ENCODE measurements around the gene ABL1. TPM values are rescaled to one million over a fixed set of nuclear protein-coding genes. Genes with fewer than 3 reads are reported as not detected.

The ABL1 gene
- polyA plus RNA-seq, 1 experiment = 30.4 TPM

DNA sequence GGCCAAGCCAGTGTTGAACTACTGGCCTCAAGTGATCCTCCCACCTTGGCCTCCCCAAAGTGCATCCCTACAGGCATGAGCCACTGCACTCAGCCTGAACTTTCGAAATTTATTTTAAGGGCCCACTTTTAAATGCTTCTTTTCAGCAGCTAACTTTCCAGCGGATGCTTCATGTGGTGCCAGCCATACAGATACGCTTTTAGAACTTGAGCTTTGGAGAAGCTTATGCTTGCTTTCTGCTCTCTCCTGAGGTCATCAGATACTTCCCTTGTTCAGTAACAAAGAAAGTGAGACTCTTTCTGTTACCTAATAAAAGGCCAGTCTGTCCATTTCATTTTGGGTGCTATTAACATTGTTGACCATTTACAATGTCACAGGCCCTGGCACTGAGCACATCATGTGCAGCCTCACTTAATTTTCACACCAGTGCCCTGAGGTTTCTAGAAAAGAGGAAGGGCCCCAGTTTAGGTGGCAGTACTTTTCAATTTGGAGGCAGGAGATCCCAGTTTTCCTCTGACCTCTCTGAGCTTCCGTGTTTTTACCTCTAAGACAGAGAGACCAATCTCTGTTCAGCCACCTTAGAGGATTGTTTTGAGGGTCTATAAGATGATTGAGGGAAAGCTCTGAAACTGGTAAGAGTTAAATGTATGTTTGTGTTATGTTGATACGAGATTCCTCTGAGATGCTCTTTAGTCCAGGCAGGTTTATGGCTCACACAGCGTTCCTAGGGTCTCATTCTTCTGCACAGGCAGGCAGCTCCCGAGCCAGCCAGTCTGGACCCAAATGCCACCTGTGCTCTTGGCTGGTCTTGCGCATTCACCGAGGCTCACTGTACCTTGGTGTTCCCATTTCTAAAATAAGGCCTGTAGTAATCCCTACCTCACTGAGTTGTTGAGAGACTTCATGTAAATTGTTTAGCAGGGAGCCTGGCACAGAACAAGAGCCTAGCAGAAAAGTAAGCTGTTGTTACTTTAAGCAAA is 4.4 kb downstream of the ABL1 start:
- TF ChIP-seq, protein P1, sequence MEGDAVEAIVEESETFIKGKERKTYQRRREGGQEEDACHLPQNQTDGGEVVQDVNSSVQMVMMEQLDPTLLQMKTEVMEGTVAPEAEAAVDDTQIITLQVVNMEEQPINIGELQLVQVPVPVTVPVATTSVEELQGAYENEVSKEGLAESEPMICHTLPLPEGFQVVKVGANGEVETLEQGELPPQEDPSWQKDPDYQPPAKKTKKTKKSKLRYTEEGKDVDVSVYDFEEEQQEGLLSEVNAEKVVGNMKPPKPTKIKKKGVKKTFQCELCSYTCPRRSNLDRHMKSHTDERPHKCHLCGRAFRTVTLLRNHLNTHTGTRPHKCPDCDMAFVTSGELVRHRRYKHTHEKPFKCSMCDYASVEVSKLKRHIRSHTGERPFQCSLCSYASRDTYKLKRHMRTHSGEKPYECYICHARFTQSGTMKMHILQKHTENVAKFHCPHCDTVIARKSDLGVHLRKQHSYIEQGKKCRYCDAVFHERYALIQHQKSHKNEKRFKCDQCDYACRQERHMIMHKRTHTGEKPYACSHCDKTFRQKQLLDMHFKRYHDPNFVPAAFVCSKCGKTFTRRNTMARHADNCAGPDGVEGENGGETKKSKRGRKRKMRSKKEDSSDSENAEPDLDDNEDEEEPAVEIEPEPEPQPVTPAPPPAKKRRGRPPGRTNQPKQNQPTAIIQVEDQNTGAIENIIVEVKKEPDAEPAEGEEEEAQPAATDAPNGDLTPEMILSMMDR (IDR thresholded peaks at IDR 0.05; ENCODE audit: insufficient read depth, low read depth, low read length) = no peak
- CTCF ChIA-PET = interaction anchor here (1.4 to 4.0 kb wide), 3 partner anchors 26 to 68 kb away, joined by 4 to 19 read pairs (median 5); no protein-coding TSS in a partner anchor
- no peak for DNase-seq (ENCODE audit: low read depth)
- Histone ChIP-seq H3K4me3 (ENCODE audit: low read depth, low read length) (no peak overlapping the region), H3K27me3 (ENCODE audit: control insufficient read depth, insufficient read depth, low read length) (no peaks in the 10 kb centered on the region), H3K36me3 (ENCODE audit: control insufficient read depth, insufficient read depth, low read length) (no peaks in the 10 kb centered on the region)
- POLR2A ChIA-PET = interaction anchor here (1.2 kb wide), 1 partner anchor 58 kb away, joined by 3 read pairs; no protein-coding TSS in a partner anchor

DNA sequence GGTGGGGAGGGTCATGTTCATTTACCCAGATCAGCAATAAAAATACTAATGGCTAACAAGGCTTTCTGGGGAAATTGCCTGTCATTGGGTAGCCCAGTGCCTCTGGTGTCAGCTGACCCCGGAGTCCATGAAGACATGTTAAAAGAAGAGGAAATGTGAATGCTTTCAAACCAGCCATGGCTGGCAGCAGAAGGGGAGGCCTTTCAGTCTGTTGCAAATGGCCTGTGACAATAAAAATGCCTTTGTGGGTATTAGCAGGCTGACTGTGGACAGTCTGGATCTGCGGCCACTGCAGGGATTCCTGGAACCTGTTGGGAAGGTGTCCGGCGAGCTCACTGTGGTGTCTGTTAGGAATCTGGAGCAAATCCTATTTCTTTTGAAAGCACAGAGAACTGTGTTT is 7.5 kb downstream of the ABL1 start:
- DNase-seq (ENCODE audit: low read depth) = no peak
- TF ChIP-seq, protein P1 (IDR thresholded peaks at IDR 0.05; ENCODE audit: insufficient read depth, low read depth, low read length) = no peak
- Histone ChIP-seq H3K4me3 (ENCODE audit: low read depth, low read length) (no peak overlapping the region), H3K27me3 (ENCODE audit: control insufficient read depth, insufficient read depth, low read length) (no peaks in the 10 kb centered on the region), H3K36me3 (ENCODE audit: control insufficient read depth, insufficient read depth, low read length) (no peaks in the 10 kb centered on the region)
- ChIA-PET POLR2A (no interaction called here), CTCF (interaction anchor here (1.2 to 4.0 kb wide), 4 partner anchors 23 to 141 kb away, joined by 3 to 19 read pairs (median 3); no protein-coding TSS in a partner anchor)

DNA sequence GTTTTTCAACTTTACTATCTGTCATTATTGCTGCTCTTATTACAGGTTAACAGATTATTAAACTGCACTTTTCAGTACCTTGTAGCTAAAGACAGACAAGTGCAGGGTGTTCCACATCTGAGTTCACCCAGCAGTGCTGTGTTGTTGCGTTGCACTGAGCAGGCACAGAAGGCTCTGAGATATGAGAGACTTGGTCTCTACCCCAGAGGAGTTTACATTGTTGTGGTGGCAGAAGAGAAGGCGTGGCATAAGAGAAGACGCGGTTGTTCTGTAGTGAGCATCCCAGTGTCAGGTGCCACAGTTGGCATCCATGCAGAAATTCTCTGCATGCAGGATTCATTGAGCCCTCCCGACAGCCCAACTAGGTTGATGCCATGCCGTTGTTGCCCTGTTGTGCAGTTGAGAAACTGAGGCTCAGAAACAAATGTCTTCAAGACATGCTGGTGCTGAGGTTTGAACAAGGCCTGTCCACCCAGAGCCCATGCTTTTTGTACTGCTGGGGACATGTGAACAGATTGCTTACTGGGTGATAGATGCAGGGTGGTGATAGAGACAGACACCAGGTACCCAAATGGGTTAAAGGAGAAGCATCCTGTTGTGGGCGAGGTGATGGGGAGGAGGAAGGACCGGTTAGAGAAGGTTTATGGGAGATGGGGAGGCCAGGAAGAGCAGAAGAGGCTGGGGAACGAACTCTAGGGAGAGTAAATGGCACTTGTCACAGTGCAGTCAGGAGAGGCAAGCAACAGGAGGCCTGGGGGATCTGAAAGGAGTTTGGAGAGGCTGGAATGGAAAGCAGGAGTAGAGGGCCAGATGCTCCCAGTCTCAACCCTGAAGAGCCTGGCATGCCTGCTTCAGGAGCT is 8.2 kb downstream of the ABL1 start:
- DNase-seq (ENCODE audit: low read depth) = no peak
- ChIA-PET POLR2A (no interaction called here), CTCF (interaction anchor here (1.3 kb wide), 1 partner anchor 69 kb away, joined by 3 read pairs; no protein-coding TSS in a partner anchor)
- TF ChIP-seq, protein P1 (IDR thresholded peaks at IDR 0.05; ENCODE audit: insufficient read depth, low read depth, low read length) = no peak
- H3K27me3 ChIP-seq (ENCODE audit: control insufficient read depth, insufficient read depth, low read length) = no peaks in the 10 kb centered on the region
- H3K4me3 ChIP-seq (ENCODE audit: low read depth, low read length) = no peak overlapping the region
- no peaks in the 10 kb centered on the region for H3K36me3 ChIP-seq (ENCODE audit: control insufficient read depth, insufficient read depth, low read length)

DNA sequence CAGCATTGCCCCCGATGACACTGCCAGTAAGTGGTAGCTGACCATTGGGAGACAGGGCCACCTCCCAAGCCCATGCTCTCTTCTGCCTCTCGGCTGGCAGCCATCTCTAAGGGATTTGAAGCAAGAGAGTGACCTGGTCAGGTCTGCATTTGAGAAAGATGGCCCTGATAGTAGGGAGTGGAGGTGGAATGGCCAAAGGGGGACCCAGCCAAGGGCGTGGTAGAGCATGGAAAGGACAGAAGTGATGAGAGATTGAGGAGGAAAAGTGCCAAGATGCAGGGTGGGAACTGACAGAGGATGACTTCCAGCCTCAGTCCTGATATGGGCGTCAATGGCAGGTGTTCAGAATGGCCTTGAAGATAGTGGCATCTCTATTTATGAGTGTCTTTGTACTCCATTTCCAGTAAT is 9.0 kb downstream of the ABL1 start:
- H3K27me3 ChIP-seq (ENCODE audit: control insufficient read depth, insufficient read depth, low read length) = no peaks in the 10 kb centered on the region
- POLR2A ChIA-PET = no interaction called here
- TF ChIP-seq, protein P1 (IDR thresholded peaks at IDR 0.05; ENCODE audit: insufficient read depth, low read depth, low read length) = no peak
- DNase-seq (ENCODE audit: low read depth) = no peak
- CTCF ChIA-PET = no interaction called here
- H3K36me3 ChIP-seq (ENCODE audit: control insufficient read depth, insufficient read depth, low read length) = no peaks in the 10 kb centered on the region
- no peak overlapping the region for H3K4me3 ChIP-seq (ENCODE audit: low read depth, low read length)

Measured in BJ (cell line).